K562 (cell line): Measurements from ENCODE around the gene SERPINH1. TPM values are rescaled to one million over a fixed set of nuclear protein-coding genes. Genes with fewer than 3 reads are reported as not detected.
A peak's percentile ranks its signal among the peaks of the same experiment; 100 is the strongest.

Source experiments
- BRD9 ChIP-seq: fragments of 450-650 bp; IDR thresholded peaks from 2 replicates; pipeline ENCODE4 v1.6.1; 2018; ENCODE audit warnings: low read depth; ENCODE audit not compliant: partially characterized antibody
- CBX1 ChIP-seq: sonication (generic); IDR thresholded peaks from 2 replicates; pipeline ENCODE4 v1.6.1; 2016; ENCODE audit warnings: antibody characterized with exemption, low read depth, mild to moderate bottlenecking
- CHD4 ChIP-seq: fragments of 200-600 bp; sonication (generic); IDR thresholded peaks from 3 replicates; pipeline ENCODE4 v1.6.1; 2012; ENCODE audit warnings: low read depth, mild to moderate bottlenecking, mixed read lengths, low read length, inconsistent platforms; ENCODE audit not compliant: insufficient read depth, insufficient replicate concordance, poor library complexity, severe bottlenecking
- FUS ChIP-seq: fragments of 200-400 bp; formaldehyde crosslinking; optimal IDR thresholded peaks from 2 replicates; pipeline ENCODE3; 2017; ENCODE audit warnings: low read depth, low read length
- HDAC2 ChIP-seq: fragments of 450-650 bp; IDR thresholded peaks from 2 replicates; pipeline ENCODE4 v1.6.1; 2016; ENCODE audit warnings: mild to moderate bottlenecking
- HDGF ChIP-seq: fragments of 450-650 bp; IDR thresholded peaks from 2 replicates; pipeline ENCODE4 v1.6.1; 2016
- HIVEP1 ChIP-seq: fragments of 250-450 bp; sonication (Bioruptor Pico); IDR thresholded peaks from 2 replicates; pipeline ENCODE4 v1.4.0; 2020; ENCODE audit warnings: mild to moderate bottlenecking
- MCM2 ChIP-seq: fragments of 450-650 bp; IDR thresholded peaks from 2 replicates; pipeline ENCODE4 v1.6.1; 2017; ENCODE audit warnings: low read depth, mild to moderate bottlenecking
- MTA3 ChIP-seq: fragments of 450-650 bp; formaldehyde crosslinking; IDR thresholded peaks from 2 replicates; pipeline ENCODE4 v1.6.1; 2017; ENCODE audit warnings: mild to moderate bottlenecking, borderline replicate concordance
- MYC ChIP-seq, 2 experiments: fragments of 250-450 bp in 1 of 2; sonication (Bioruptor Pico) in 1 of 2; IDR thresholded peaks; 2 replicates each; pipeline versions ENCODE4 v1.5.1 to v1.6.1; 2012 to 2021; ENCODE audit warnings: low read depth in 2 of 2, borderline replicate concordance in 1 of 2, improper control_type of control experiment in 1 of 2, low read length in 1 of 2, mild to moderate bottlenecking in 1 of 2, moderate library complexity in 1 of 2
- NCOA2 ChIP-seq, 2 experiments: fragments of 450-650 bp; IDR thresholded peaks; 2 replicates each; pipeline ENCODE4 v1.6.1; 2018; ENCODE audit warnings: mild to moderate bottlenecking in 2 of 2, moderate library complexity in 1 of 2; ENCODE audit not compliant: partially characterized antibody in 2 of 2
- RCOR1 ChIP-seq, 2 experiments: IDR thresholded peaks; 2 replicates each; pipeline ENCODE4 v1.6.1; 2012; ENCODE audit warnings: low read depth in 2 of 2, low read length in 2 of 2, borderline replicate concordance in 1 of 2, improper control_type of control experiment in 1 of 2
- SPI1 ChIP-seq: IDR thresholded peaks from 2 replicates; pipeline ENCODE4 v1.6.1; 2011; ENCODE audit warnings: low read depth, low read length, control low read depth, borderline replicate concordance
- XRCC5 ChIP-seq: fragments of 200-400 bp; formaldehyde crosslinking; IDR thresholded peaks from 2 replicates; pipeline ENCODE4 v1.6.1; 2017; ENCODE audit warnings: low read depth, mild to moderate bottlenecking, low read length
- ZNF384 ChIP-seq: IDR thresholded peaks from 2 replicates; pipeline ENCODE4 v1.6.1; 2012; ENCODE audit warnings: low read depth, low read length, improper control_type of control experiment
- ZNF561 ChIP-seq: fragments of 450-650 bp; formaldehyde crosslinking; conservative IDR thresholded peaks from 2 replicates; pipeline ENCODE4 v1.4.0; 2020; ENCODE audit warnings: mild to moderate bottlenecking, moderate library complexity
- polyA plus RNA-seq, 8 experiments: library from polyadenylated mRNA; depleted of rRNA in 4 of 8; stranded (reverse) in 5 of 8; unstranded in 3 of 8; fragments of >200 nt; fragmentation: Nextera tagmentation in 2 of 8; fragmentation: Illumina TruSeq in 1 of 8; extraction: Ambion mirVana in 2 of 8; extraction: Trizol in 1 of 8; gene quantifications; 2 replicates each; pipeline versions ENCODE4 v1.2.1 to v1.2.3, GENCODE V29; 2011 to 2014; ENCODE audit warnings: inconsistent platforms in 1 of 8, missing spikeins in 1 of 8
- total RNA-seq, 7 experiments: library from RNA; depleted of rRNA in 6 of 7; stranded (reverse); fragments of >200 nt in 6 of 7; fragmentation: Illumina TruSeq in 2 of 7; extraction: Trizol in 2 of 7; gene quantifications; 2 replicates each; pipeline versions ENCODE4 v1.2.1 to v1.2.3, GENCODE V29; 2011 to 2021; ENCODE audit warnings: low replicate concordance in 1 of 7
- TF ChIP-seq, protein P1 (sequence below): fragments of 450-650 bp; IDR thresholded peaks from 2 replicates; pipeline ENCODE4 v1.6.1; 2016; ENCODE audit warnings: missing biosample characterization, missing genetic modification characterization
- TF ChIP-seq, protein P2 (sequence below): fragments of 450-650 bp; formaldehyde crosslinking; IDR thresholded peaks from 2 replicates; pipeline ENCODE4 v1.4.0; 2022; ENCODE audit warnings: missing genetic modification characterization
- TF ChIP-seq, protein P3 (sequence below), 2 experiments: fragments of 450-650 bp; IDR thresholded peaks; 2 replicates each; pipeline ENCODE4 v1.6.1; 2016
- TF ChIP-seq, protein P4 (sequence below): sonication (generic); formaldehyde crosslinking; IDR thresholded peaks from 2 replicates; pipeline ENCODE4 v1.9.0; 2022; ENCODE audit warnings: mild to moderate bottlenecking, missing genetic modification reagents
- TF ChIP-seq, protein P5 (sequence below): fragments of 450-650 bp; conservative IDR thresholded peaks from 2 replicates; pipeline ENCODE4 v1.6.1; 2016; ENCODE audit warnings: missing genetic modification characterization, low read depth, mild to moderate bottlenecking, missing compliant biosample characterization, moderate library complexity
- TF ChIP-seq, protein P6 (sequence below): IDR thresholded peaks from 2 replicates; pipeline ENCODE4 v1.6.1; 2016; ENCODE audit warnings: missing genetic modification characterization, missing compliant biosample characterization

The SERPINH1 gene
- total and polyA plus RNA-seq, 9 of the 15 experiments (the other 6 are each of a cell fraction or from before 2014, with no cell fraction given) = 2.8 to 106 (median 67.9) TPM

DNA sequence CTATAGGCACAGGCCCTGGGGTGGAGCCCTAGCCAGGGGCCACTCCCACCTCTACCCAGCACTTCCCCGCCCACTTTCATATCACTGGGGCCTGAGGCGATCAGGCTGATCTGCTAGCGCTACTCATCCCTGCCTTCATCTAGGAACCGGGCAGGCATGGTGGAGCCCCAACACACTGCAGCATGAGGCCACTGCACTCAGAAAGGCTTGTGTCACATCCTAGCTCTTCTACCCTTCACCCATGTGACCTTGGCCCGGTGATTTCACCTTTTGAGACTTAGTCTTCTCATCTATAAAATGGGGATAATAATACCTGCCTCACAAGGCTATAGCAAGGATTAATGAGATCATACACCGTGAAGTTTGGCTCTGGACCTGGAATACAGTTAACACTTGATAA lies 18.2 kb upstream of the SERPINH1 start (continued):
- TF ChIP-seq, protein P1, sequence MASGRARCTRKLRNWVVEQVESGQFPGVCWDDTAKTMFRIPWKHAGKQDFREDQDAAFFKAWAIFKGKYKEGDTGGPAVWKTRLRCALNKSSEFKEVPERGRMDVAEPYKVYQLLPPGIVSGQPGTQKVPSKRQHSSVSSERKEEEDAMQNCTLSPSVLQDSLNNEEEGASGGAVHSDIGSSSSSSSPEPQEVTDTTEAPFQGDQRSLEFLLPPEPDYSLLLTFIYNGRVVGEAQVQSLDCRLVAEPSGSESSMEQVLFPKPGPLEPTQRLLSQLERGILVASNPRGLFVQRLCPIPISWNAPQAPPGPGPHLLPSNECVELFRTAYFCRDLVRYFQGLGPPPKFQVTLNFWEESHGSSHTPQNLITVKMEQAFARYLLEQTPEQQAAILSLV (tag) = no peak
- TF ChIP-seq CBX1 = peak; percentile 67; the same call in 1 of the 2 replicates
- no peak for TF ChIP-seq NCOA2 (IDR thresholded peaks at IDR 0.05; ENCODE audit: partially characterized antibody in 2 of 2)
- TF ChIP-seq, protein P2, sequence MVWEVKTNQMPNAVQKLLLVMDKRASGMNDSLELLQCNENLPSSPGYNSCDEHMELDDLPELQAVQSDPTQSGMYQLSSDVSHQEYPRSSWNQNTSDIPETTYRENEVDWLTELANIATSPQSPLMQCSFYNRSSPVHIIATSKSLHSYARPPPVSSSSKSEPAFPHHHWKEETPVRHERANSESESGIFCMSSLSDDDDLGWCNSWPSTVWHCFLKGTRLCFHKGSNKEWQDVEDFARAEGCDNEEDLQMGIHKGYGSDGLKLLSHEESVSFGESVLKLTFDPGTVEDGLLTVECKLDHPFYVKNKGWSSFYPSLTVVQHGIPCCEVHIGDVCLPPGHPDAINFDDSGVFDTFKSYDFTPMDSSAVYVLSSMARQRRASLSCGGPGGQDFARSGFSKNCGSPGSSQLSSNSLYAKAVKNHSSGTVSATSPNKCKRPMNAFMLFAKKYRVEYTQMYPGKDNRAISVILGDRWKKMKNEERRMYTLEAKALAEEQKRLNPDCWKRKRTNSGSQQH (CRISPR knock-in tag) = no peak
- TF ChIP-seq MYC (IDR thresholded peaks at IDR 0.05; ENCODE audit: low read depth, low read length) = no peak
- no peak for TF ChIP-seq MYC (CRISPR knock-in tag; IDR thresholded peaks at IDR 0.05; ENCODE audit: borderline replicate concordance, low read depth)
- peak; percentile 94 for TF ChIP-seq CHD4
- TF ChIP-seq SPI1 = no peak
- TF ChIP-seq BRD9 = no peak
- TF ChIP-seq, protein P3, sequence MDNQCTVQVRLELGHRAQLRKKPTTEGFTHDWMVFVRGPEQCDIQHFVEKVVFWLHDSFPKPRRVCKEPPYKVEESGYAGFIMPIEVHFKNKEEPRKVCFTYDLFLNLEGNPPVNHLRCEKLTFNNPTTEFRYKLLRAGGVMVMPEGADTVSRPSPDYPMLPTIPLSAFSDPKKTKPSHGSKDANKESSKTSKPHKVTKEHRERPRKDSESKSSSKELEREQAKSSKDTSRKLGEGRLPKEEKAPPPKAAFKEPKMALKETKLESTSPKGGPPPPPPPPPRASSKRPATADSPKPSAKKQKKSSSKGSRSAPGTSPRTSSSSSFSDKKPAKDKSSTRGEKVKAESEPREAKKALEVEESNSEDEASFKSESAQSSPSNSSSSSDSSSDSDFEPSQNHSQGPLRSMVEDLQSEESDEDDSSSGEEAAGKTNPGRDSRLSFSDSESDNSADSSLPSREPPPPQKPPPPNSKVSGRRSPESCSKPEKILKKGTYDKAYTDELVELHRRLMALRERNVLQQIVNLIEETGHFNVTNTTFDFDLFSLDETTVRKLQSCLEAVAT (IDR thresholded peaks at IDR 0.05) = peak in 1 of 2 experiments; percentile 74; a peak in 2 of 4 replicates
- no peak for TF ChIP-seq HIVEP1 (CRISPR knock-in tag)
- TF ChIP-seq MCM2 = no peak
- TF ChIP-seq RCOR1 (IDR thresholded peaks at IDR 0.05; ENCODE audit: borderline replicate concordance in 1 of 2, low read depth in 2 of 2, low read length in 2 of 2) = peak; percentile 39 to 84; a peak in 2 of 4 replicates
- peak; percentile 97 for TF ChIP-seq HDAC2
- TF ChIP-seq, protein P4, sequence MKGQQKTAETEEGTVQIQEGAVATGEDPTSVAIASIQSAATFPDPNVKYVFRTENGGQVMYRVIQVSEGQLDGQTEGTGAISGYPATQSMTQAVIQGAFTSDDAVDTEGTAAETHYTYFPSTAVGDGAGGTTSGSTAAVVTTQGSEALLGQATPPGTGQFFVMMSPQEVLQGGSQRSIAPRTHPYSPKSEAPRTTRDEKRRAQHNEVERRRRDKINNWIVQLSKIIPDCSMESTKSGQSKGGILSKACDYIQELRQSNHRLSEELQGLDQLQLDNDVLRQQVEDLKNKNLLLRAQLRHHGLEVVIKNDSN (CRISPR knock-in tag) = no peak
- no peak for TF ChIP-seq ZNF384
- TF ChIP-seq HDGF = peak; percentile 88; the same call in 1 of the 2 replicates
- no peak for TF ChIP-seq FUS
- TF ChIP-seq ZNF561 (CRISPR knock-in tag) = no peak
- TF ChIP-seq, protein P5, sequence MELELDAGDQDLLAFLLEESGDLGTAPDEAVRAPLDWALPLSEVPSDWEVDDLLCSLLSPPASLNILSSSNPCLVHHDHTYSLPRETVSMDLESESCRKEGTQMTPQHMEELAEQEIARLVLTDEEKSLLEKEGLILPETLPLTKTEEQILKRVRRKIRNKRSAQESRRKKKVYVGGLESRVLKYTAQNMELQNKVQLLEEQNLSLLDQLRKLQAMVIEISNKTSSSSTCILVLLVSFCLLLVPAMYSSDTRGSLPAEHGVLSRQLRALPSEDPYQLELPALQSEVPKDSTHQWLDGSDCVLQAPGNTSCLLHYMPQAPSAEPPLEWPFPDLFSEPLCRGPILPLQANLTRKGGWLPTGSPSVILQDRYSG (tag) = no peak
- TF ChIP-seq, protein P6, sequence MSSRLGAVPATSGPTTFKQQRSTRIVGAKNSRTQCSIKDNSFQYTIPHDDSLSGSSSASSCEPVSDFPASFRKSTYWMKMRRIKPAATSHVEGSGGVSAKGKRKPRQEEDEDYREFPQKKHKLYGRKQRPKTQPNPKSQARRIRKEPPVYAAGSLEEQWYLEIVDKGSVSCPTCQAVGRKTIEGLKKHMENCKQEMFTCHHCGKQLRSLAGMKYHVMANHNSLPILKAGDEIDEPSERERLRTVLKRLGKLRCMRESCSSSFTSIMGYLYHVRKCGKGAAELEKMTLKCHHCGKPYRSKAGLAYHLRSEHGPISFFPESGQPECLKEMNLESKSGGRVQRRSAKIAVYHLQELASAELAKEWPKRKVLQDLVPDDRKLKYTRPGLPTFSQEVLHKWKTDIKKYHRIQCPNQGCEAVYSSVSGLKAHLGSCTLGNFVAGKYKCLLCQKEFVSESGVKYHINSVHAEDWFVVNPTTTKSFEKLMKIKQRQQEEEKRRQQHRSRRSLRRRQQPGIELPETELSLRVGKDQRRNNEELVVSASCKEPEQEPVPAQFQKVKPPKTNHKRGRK = no peak
- TF ChIP-seq XRCC5 = no peak
- 0 out of 2 replicates have a peak, but pooled peaks have one; percentile 22 for TF ChIP-seq MTA3
